Astrocyte (in vitro differentiated cells and primary cell): ENCODE measurements around the gene DPM1. TPM values are rescaled to one million over a fixed set of nuclear protein-coding genes. Genes with fewer than 3 reads are reported as not detected.

Experiments used
- DNase-seq: peaks from one replicate; pipeline ENCODE4 v3.0.0-alpha.2; 2010; ENCODE audit warnings: low read depth
- FAIRE-seq: peaks from 2 replicates; lab custom pipeline; 2011; peaks lifted over from hg19 to GRCh38; lab: Jason Lieb, UNC
- H2AFZ ChIP-seq: 2 replicates; pipeline ENCODE4 v1.6.0; 2012; ENCODE audit warnings: low read depth, low read length, inconsistent platforms
- H3K27ac ChIP-seq: 2 replicates; pipeline ENCODE4 v1.5.1; 2011; ENCODE audit warnings: low read depth, low read length, inconsistent platforms
- H3K27me3 ChIP-seq: 2 replicates; pipeline ENCODE4 v1.6.0; 2011; ENCODE audit warnings: low read length, inconsistent platforms; ENCODE audit not compliant: insufficient read depth
- H3K36me3 ChIP-seq: 2 replicates; pipeline ENCODE4 v1.5.1; 2011; ENCODE audit warnings: low read length, inconsistent platforms; ENCODE audit not compliant: insufficient read depth
- H3K4me1 ChIP-seq: 2 replicates; pipeline ENCODE4 v1.5.1; 2011; ENCODE audit warnings: low read length, inconsistent platforms; ENCODE audit not compliant: insufficient read depth
- H3K4me2 ChIP-seq: 2 replicates; pipeline ENCODE4 v1.6.0; 2012; ENCODE audit warnings: low read length, inconsistent platforms
- H3K4me3 ChIP-seq: 2 replicates; pipeline ENCODE4 v1.5.1; 2011; ENCODE audit warnings: low read depth, mild to moderate bottlenecking, low read length, inconsistent platforms; ENCODE audit not compliant: insufficient read depth
- H3K79me2 ChIP-seq: 2 replicates; pipeline ENCODE4 v1.6.0; 2012; ENCODE audit warnings: mild to moderate bottlenecking, low read length, inconsistent platforms; ENCODE audit not compliant: insufficient read depth
- H3K9ac ChIP-seq: 2 replicates; pipeline ENCODE4 v1.6.0; 2012; ENCODE audit warnings: mild to moderate bottlenecking, low read length, inconsistent platforms
- H3K9me3 ChIP-seq: 2 replicates; pipeline ENCODE4 v1.5.1; 2012; ENCODE audit warnings: low read depth, mild to moderate bottlenecking, low read length, inconsistent platforms; ENCODE audit not compliant: insufficient read depth
- H4K20me1 ChIP-seq: 2 replicates; pipeline ENCODE4 v1.6.0; 2012; ENCODE audit warnings: low read length, inconsistent platforms; ENCODE audit not compliant: insufficient read depth
- H3K27ac Mint-ChIP-seq: one replicate; pipeline ENCODE4 v1.8.0; 2021; ENCODE audit warnings: mild to moderate bottlenecking, mixed read lengths; ENCODE audit not compliant: unreplicated experiment
- H3K27me3 Mint-ChIP-seq: one replicate; pipeline ENCODE4 v1.8.0; 2021; ENCODE audit warnings: low read depth, mixed read lengths; ENCODE audit not compliant: unreplicated experiment
- H3K36me3 Mint-ChIP-seq: one replicate; pipeline ENCODE4 v1.8.0; 2021; ENCODE audit warnings: low read depth, mixed read lengths; ENCODE audit not compliant: unreplicated experiment
- H3K4me1 Mint-ChIP-seq: one replicate; pipeline ENCODE4 v1.8.0; 2021; ENCODE audit warnings: low read depth, mixed read lengths; ENCODE audit not compliant: unreplicated experiment
- H3K4me3 Mint-ChIP-seq: one replicate; pipeline ENCODE4 v1.8.0; 2021; ENCODE audit warnings: mild to moderate bottlenecking, moderate library complexity, mixed read lengths; ENCODE audit not compliant: unreplicated experiment
- H3K9me3 Mint-ChIP-seq: one replicate; pipeline ENCODE4 v1.8.0; 2021; ENCODE audit warnings: mild to moderate bottlenecking, mixed read lengths; ENCODE audit not compliant: unreplicated experiment
- CTCF ChIP-seq: IDR thresholded peaks from 2 replicates; pipeline ENCODE4 v1.5.1; 2011; ENCODE audit warnings: low read depth, mild to moderate bottlenecking, inconsistent platforms, low read length, moderate library complexity; ENCODE audit not compliant: insufficient read depth
- EZH2 ChIP-seq: IDR thresholded peaks from 2 replicates; pipeline ENCODE4 v1.6.1; 2012; ENCODE audit warnings: mild to moderate bottlenecking, low read length, inconsistent platforms; ENCODE audit not compliant: insufficient read depth
- total RNA-seq: library from RNA; stranded (reverse); gene quantifications from 2 replicates; pipeline ENCODE4 v1.2.1, GENCODE V29; 2021

The DPM1 gene
- total RNA-seq, 1 donor from 2014 or later: 63.4 TPM

DNA sequence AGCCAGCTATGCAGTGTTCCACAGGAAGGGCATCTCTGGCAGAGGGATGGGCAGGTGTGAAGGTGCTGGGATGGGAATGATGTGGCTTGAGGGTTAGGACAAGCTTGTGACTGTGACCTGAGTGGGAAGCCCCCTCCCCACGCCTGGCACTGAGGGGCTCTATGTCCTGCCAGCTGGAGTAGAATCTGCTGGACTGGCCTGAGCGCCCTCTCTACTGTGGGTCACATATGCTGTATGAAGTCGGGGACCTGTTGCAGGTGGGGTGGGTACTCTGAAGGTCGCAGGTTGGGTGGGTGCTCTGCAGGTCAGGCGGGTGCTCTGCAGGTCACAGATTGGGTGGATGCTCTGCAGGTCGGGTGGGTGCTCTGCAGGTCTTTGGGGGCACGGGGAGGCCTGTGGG lies 44.3 kb upstream of the DPM1 start:
- H4K20me1 ChIP-seq: peaks cover 43% of the 10 kb centered on the region
- no peaks in the 10 kb centered on the region for H3K27me3 ChIP-seq
- no peak overlapping the region for H3K4me3 ChIP-seq
- H3K9me3 ChIP-seq: no peaks in the 10 kb centered on the region
- no peaks in the 10 kb centered on the region for H3K4me1 ChIP-seq
- no peak overlapping the region for H3K27ac ChIP-seq
- Mint-ChIP-seq H3K4me3 (no peak overlapping the region), H3K27ac (no peak overlapping the region), H3K27me3 (peaks cover 25% of the 10 kb centered on the region), H3K4me1 (no peaks in the 10 kb centered on the region), H3K9me3 (no peaks in the 10 kb centered on the region), H3K36me3 (peaks cover 23% of the 10 kb centered on the region)
- TF ChIP-seq CTCF: no peak
- TF ChIP-seq EZH2: no peak
- peaks cover 21% of the 10 kb centered on the region for H3K79me2 ChIP-seq
- peaks cover 9% of the 10 kb centered on the region for H3K36me3 ChIP-seq
- H2AFZ ChIP-seq: no peak overlapping the region
- FAIRE-seq (no peak), DNase-seq (no peak)
- H3K4me2 ChIP-seq: no peak overlapping the region
- no peak overlapping the region for H3K9ac ChIP-seq

DNA sequence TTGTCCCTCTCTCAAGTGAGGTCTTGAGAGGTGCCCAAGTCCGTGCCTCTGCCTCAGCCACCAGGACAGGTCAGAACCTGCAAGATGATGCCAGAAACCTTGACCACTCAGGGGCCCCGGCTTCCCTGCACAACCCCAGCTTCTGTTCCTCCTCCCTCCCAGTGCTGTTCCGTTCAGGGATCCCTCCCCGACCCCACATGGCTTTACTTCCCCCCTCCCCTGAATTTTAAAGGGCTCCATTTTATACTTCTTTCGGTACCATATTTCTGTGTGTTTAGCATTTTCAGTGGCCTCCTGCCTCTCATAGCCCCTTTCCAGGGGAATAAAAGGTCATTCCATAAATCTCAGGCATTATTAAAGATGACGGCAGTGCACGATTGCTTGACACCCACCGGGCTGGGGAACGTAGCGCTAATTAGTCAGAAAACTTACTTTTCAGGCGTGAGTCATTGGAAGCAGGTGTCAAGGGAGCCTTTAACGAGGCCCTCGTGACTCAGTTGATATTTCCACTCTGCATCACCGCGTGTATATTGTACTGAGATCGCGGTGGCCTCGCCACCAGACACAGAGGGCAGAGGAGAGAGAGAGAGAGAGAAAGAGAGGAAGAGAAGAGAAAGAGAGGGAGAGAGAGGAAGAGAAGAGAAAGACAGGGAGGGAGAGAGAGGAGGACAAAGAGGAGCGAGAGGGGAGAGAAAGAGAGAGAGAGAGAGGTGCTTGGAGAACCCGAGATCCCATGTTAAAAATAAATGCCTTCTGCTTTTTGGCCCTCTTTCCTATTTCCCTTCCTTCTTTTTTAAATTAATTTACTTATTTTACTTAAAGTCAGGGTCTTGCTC lies 43.3 kb upstream of the DPM1 start:
- H3K79me2 ChIP-seq: peaks cover 13% of the 10 kb centered on the region
- no peak overlapping the region for H3K27ac Mint-ChIP-seq
- H3K4me1 Mint-ChIP-seq: peaks cover 4% of the 10 kb centered on the region
- H3K4me1 ChIP-seq: peaks cover 7% of the 10 kb centered on the region
- no peak overlapping the region for H3K4me3 Mint-ChIP-seq
- H3K27me3 Mint-ChIP-seq: peaks cover 25% of the 10 kb centered on the region
- H3K9ac ChIP-seq: no peak overlapping the region
- no peak for FAIRE-seq
- peaks cover 38% of the 10 kb centered on the region for H4K20me1 ChIP-seq
- H3K4me3 ChIP-seq: no peak overlapping the region
- H3K9me3 Mint-ChIP-seq: no peaks in the 10 kb centered on the region
- no peak overlapping the region for H3K4me2 ChIP-seq
- no peak for DNase-seq
- no peak overlapping the region for H2AFZ ChIP-seq
- no peak overlapping the region for H3K27ac ChIP-seq
- H3K27me3 ChIP-seq: no peaks in the 10 kb centered on the region
- H3K9me3 ChIP-seq: no peaks in the 10 kb centered on the region
- peaks cover 23% of the 10 kb centered on the region for H3K36me3 Mint-ChIP-seq
- H3K36me3 ChIP-seq: peaks cover 6% of the 10 kb centered on the region
- TF ChIP-seq EZH2 (no peak), CTCF (no peak)

- Histone ChIP-seq H3K27me3 (no peaks in the 10 kb centered on the region), H3K27ac (no peak overlapping the region), H3K4me1 (peaks cover 10% of the 10 kb centered on the region), H3K9me3 (no peaks in the 10 kb centered on the region), H4K20me1 (peaks cover 22% of the 10 kb centered on the region), H3K4me3 (no peak overlapping the region), H3K79me2 (no peaks in the 10 kb centered on the region), H3K9ac (no peak overlapping the region), H3K36me3 (peaks cover 6% of the 10 kb centered on the region), H2AFZ (no peak overlapping the region), H3K4me2 (no peak overlapping the region)
- Mint-ChIP-seq H3K4me3 (no peak overlapping the region), H3K36me3 (peaks cover 11% of the 10 kb centered on the region), H3K27ac (no peak overlapping the region), H3K4me1 (peaks cover 4% of the 10 kb centered on the region), H3K27me3 (peaks cover 24% of the 10 kb centered on the region), H3K9me3 (no peaks in the 10 kb centered on the region)
- no peak for TF ChIP-seq EZH2
- no peak for TF ChIP-seq CTCF
- no peak for FAIRE-seq
- DNase-seq: no peak
Observed at GRCh38 chr20:50999355-50999754, 41.0 kb upstream of the DPM1 start.
